GM18526 (cell line): ENCODE data around the gene KCNJ14.

Experiments
- POLR2A ChIP-seq: IDR thresholded peaks from 3 replicates; pipeline ENCODE4 v1.6.1; 2011; ENCODE audit not compliant: insufficient read length; ENCODE audit errors: extremely low read depth

The KCNJ14 gene

GRCh38 chr19:48514123-48514458 is 58.7 kb downstream of the KCNJ14 start:
- TF ChIP-seq POLR2A: no peak

DNA sequence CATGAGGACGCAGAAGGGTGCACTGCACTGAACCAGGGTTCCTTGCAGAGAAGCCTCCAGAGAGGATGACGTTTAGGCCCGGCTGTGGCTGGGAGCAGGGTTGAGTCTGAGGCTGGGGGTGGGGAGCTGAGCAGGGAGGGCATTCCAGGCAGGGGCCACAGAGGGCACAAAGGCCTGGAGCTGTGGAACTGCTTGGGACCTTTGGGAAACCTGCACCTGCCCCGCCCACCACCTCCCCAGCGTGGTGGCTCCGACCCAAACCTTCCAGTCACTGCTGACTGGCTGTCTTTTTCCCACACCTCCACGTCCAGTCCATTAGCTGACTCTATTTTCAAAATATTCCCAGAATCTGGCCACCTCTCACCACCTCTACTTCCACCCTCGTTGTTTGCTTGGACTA is 61.2 kb downstream of the KCNJ14 start:
- no peak for TF ChIP-seq POLR2A
